Esophagus squamous epithelium (tissue), 4 donors: ENCODE data around the gene SPTBN5.

ENCODE experiments used
- POLR2A ChIP-seq, 4 donors: fragments of 450-650 bp; IDR thresholded peaks; one replicate each; pipeline ENCODE4 v1.6.1; 2017; ENCODE audit warnings: antibody characterized with exemption in 4 of 4, mild to moderate bottlenecking in 4 of 4, moderate library complexity in 3 of 4
- TF ChIP-seq, protein P1 (sequence below), 6 experiments: fragments of 450-650 bp in 4 of 6; fragments of 200-600 bp in 2 of 6; sonication (generic) in 2 of 6; IDR thresholded peaks; one replicate each; pipeline ENCODE4 v1.5.1; 2016 to 2019; ENCODE audit warnings: antibody characterized with exemption in 6 of 6, mild to moderate bottlenecking in 4 of 6, moderate library complexity in 4 of 6

GRCh38 chr15:41919201-41919820 lies 25.5 kb upstream of the SPTBN5 start:
- TF ChIP-seq, protein P1, sequence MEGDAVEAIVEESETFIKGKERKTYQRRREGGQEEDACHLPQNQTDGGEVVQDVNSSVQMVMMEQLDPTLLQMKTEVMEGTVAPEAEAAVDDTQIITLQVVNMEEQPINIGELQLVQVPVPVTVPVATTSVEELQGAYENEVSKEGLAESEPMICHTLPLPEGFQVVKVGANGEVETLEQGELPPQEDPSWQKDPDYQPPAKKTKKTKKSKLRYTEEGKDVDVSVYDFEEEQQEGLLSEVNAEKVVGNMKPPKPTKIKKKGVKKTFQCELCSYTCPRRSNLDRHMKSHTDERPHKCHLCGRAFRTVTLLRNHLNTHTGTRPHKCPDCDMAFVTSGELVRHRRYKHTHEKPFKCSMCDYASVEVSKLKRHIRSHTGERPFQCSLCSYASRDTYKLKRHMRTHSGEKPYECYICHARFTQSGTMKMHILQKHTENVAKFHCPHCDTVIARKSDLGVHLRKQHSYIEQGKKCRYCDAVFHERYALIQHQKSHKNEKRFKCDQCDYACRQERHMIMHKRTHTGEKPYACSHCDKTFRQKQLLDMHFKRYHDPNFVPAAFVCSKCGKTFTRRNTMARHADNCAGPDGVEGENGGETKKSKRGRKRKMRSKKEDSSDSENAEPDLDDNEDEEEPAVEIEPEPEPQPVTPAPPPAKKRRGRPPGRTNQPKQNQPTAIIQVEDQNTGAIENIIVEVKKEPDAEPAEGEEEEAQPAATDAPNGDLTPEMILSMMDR (IDR thresholded peaks at IDR 0.05), result no peak
- TF ChIP-seq POLR2A (IDR thresholded peaks at IDR 0.05), result no peak
